ENCODE results near the gene ENPP6.

Gene ENPP6

GRCh38 chr4:184102488-184102887, 115.2 kb downstream of the ENPP6 start:
- no peak for DNase-seq

GRCh38 chr4:184101711-184102110, 116.0 kb downstream of the ENPP6 start:
- no peak for DNase-seq

GRCh38 chr4:184100297-184100885, 117.3 kb downstream of the ENPP6 start:
- no peak for DNase-seq

GRCh38 chr4:184099535-184099966, 118.1 kb downstream of the ENPP6 start:
- DNase-seq: no peak

- DNase-seq: no peak
Measured at GRCh38 chr4:184099000-184099399, 118.7 kb downstream of the ENPP6 start.

- DNase-seq: no peak
Measured at GRCh38 chr4:184097815-184098214, 119.9 kb downstream of the ENPP6 start.

- no peak for DNase-seq
Measured at GRCh38 chr4:184097241-184097605, 120.5 kb downstream of the ENPP6 start.

- DNase-seq: no peak
Measured at GRCh38 chr4:184096561-184097240, 121.0 kb downstream of the ENPP6 start.

GRCh38 chr4:184094532-184095159, 123.0 kb downstream of the ENPP6 start:
- no peak for DNase-seq

GRCh38 chr4:184091986-184092385, 125.7 kb downstream of the ENPP6 start:
- no peak for DNase-seq

GRCh38 chr4:184090571-184090970, 127.1 kb downstream of the ENPP6 start:
- no peak for DNase-seq

- no peak for DNase-seq
Measured at GRCh38 chr4:184080674-184081073, 137.0 kb downstream of the ENPP6 start.

- no peak for DNase-seq
Measured at GRCh38 chr4:184074677-184075388, 142.8 kb downstream of the ENPP6 start.

- no peak for DNase-seq
Measured at GRCh38 chr4:184067931-184068554, 149.6 kb downstream of the ENPP6 start.

- DNase-seq: no peak
Measured at GRCh38 chr4:184066584-184067300, 150.9 kb downstream of the ENPP6 start.

- no peak for DNase-seq
Measured at GRCh38 chr4:184064877-184065276, 152.8 kb downstream of the ENPP6 start.

GRCh38 chr4:184062769-184063168, 154.9 kb downstream of the ENPP6 start:
- DNase-seq: no peak

GRCh38 chr4:184061582-184061981, 156.1 kb downstream of the ENPP6 start:
- DNase-seq: no peak

GRCh38 chr4:184059099-184059498, 158.6 kb downstream of the ENPP6 start:
- no peak for DNase-seq

GRCh38 chr4:184058026-184058425, 159.6 kb downstream of the ENPP6 start:
- DNase-seq: no peak

- DNase-seq: no peak
Measured at GRCh38 chr4:184056877-184057276, 160.8 kb downstream of the ENPP6 start.

- no peak for DNase-seq
Measured at GRCh38 chr4:184053434-184053833, 164.2 kb downstream of the ENPP6 start.

- DNase-seq: no peak
Measured at GRCh38 chr4:184052616-184053015, 165.1 kb downstream of the ENPP6 start.

Data from NCI-H187 treated with DMSO at 0.1 percent for 48 hours (cell line).